22Rv1 (cell line): ENCODE data around the gene ODAPH.
"Not testable (repeated sequence)": the region's sequence is repeated elsewhere in the genome, so short reads cannot be mapped to it uniquely, and the experiment has no call there.

Experiments
- H3K27ac ChIP-seq: fragments of 450-650 bp; 2 replicates; pipeline ENCODE4 v1.5.1; 2017
- CTCF ChIP-seq: fragments of 450-650 bp; IDR thresholded peaks from 2 replicates; pipeline ENCODE4 v1.5.1; 2017; ENCODE audit warnings: mild to moderate bottlenecking
- ZFX ChIP-seq: fragments of 450-650 bp; IDR thresholded peaks from 2 replicates; pipeline ENCODE4 v1.6.1; 2017; ENCODE audit warnings: antibody characterized with exemption, borderline replicate concordance

The ODAPH gene

GRCh38 chr4:75514949-75515612, 40.8 kb upstream of the ODAPH start:
- peak overlapping the region; percentile 94 for H3K27ac ChIP-seq
- TF ChIP-seq ZFX, result no peak
- TF ChIP-seq CTCF, result no peak

GRCh38 chr4:75516144-75516543, 39.7 kb upstream of the ODAPH start:
- peak overlapping the region; percentile 94; the same call in 1 of the 2 replicates for H3K27ac ChIP-seq
- no peak for TF ChIP-seq CTCF
- TF ChIP-seq ZFX, result no peak

GRCh38 chr4:75519452-75519851, 36.4 kb upstream of the ODAPH start:
- H3K27ac ChIP-seq, result not testable (repeated sequence)

GRCh38 chr4:75525086-75525485, 30.8 kb upstream of the ODAPH start:
- H3K27ac ChIP-seq, result no peak overlapping the region
- TF ChIP-seq ZFX (no peak), CTCF (no peak)

GRCh38 chr4:75525910-75526309, 30.0 kb upstream of the ODAPH start:
- H3K27ac ChIP-seq, result no peak overlapping the region

GRCh38 chr4:75527482-75527881, 28.4 kb upstream of the ODAPH start:
- H3K27ac ChIP-seq, result no peak overlapping the region
- TF ChIP-seq CTCF, result no peak
- TF ChIP-seq ZFX, result no peak

More at GRCh38 chr4:75525910-75526309, 30.0 kb upstream of the ODAPH start:
- TF ChIP-seq ZFX (no peak), CTCF (no peak)

- no peak overlapping the region for H3K27ac ChIP-seq
- TF ChIP-seq ZFX (no peak), CTCF (no peak)
Observed at GRCh38 chr4:75530556-75531322, 25.1 kb upstream of the ODAPH start.

GRCh38 chr4:75531536-75532143, 24.2 kb upstream of the ODAPH start:
- H3K27ac ChIP-seq, result not testable (repeated sequence)

GRCh38 chr4:75533339-75533887, 22.5 kb upstream of the ODAPH start:
- not testable (repeated sequence) for H3K27ac ChIP-seq

GRCh38 chr4:75533926-75534325, 21.9 kb upstream of the ODAPH start:
- H3K27ac ChIP-seq, result not testable (repeated sequence)

- not testable (repeated sequence) for H3K27ac ChIP-seq
Observed at GRCh38 chr4:75537308-75537707, 18.6 kb upstream of the ODAPH start.
